DOHH2 (cell line): ENCODE data around the gene SP9.

ENCODE experiments used
- H3F3A ChIP-seq: fragments of 200-600 bp; sonication (generic), shearing (Covaris generic); 2 replicates; pipeline ENCODE4 v1.6.0; 2016; ENCODE audit warnings: antibody characterized with exemption, mild to moderate bottlenecking; ENCODE audit not compliant: control insufficient read depth, insufficient read depth
- H3K27ac ChIP-seq: fragments of 200-600 bp; sonication (generic); 2 replicates; pipeline ENCODE4 v1.5.1; 2014; ENCODE audit warnings: low read depth, mild to moderate bottlenecking, low read length, moderate library complexity
- H3K27me3 ChIP-seq: fragments of 200-600 bp; sonication (generic); 2 replicates; pipeline ENCODE4 v1.6.1; 2014; ENCODE audit warnings: mild to moderate bottlenecking, low read length, mixed read lengths; ENCODE audit not compliant: control insufficient read depth
- H3K36me3 ChIP-seq: fragments of 200-600 bp; sonication (generic); 2 replicates; pipeline ENCODE4 v1.6.1; 2014; ENCODE audit warnings: mild to moderate bottlenecking, low read length, moderate library complexity, mixed read lengths; ENCODE audit not compliant: control insufficient read depth
- H3K4me1 ChIP-seq: fragments of 200-600 bp; sonication (generic); 2 replicates; pipeline ENCODE4 v1.6.1; 2014; ENCODE audit warnings: mild to moderate bottlenecking, low read length, mixed read lengths; ENCODE audit not compliant: control insufficient read depth
- H3K4me2 ChIP-seq: fragments of 200-600 bp; sonication (generic); 2 replicates; pipeline ENCODE4 v1.6.0; 2014; ENCODE audit warnings: mild to moderate bottlenecking, low read length, moderate library complexity
- H3K4me3 ChIP-seq: fragments of 200-600 bp; sonication (generic); 2 replicates; pipeline ENCODE4 v1.5.1; 2014; ENCODE audit warnings: mild to moderate bottlenecking, low read length, mixed read lengths
- H3K79me2 ChIP-seq: fragments of 200-600 bp; sonication (generic); 2 replicates; pipeline ENCODE4 v1.6.1; 2014; ENCODE audit warnings: mild to moderate bottlenecking, low read length, mixed read lengths; ENCODE audit not compliant: control insufficient read depth
- H3K9me2 ChIP-seq: fragments of 200-600 bp; sonication (generic); replicated peaks from 2 replicates; pipeline ENCODE4 v1.6.1; 2014; ENCODE audit warnings: mild to moderate bottlenecking, low read length, mixed read lengths; ENCODE audit not compliant: control insufficient read depth
- H3K9me3 ChIP-seq: fragments of 200-600 bp; sonication (generic); 2 replicates; pipeline ENCODE4 v1.6.1; 2014; ENCODE audit warnings: antibody characterized with exemption, low read length, mixed read lengths; ENCODE audit not compliant: control insufficient read depth, insufficient read depth
- H4K20me1 ChIP-seq: fragments of 200-600 bp; sonication (generic); 2 replicates; pipeline ENCODE4 v1.6.0; 2014; ENCODE audit warnings: low read depth, mild to moderate bottlenecking, antibody characterized with exemption, low read length, moderate library complexity; ENCODE audit not compliant: control insufficient read depth, insufficient read depth
- CTCF ChIP-seq: fragments of 200-600 bp; sonication (generic); IDR thresholded peaks from one replicate; pipeline ENCODE4 v1.5.1; 2014; ENCODE audit warnings: antibody characterized with exemption, mild to moderate bottlenecking, low read depth, low read length; ENCODE audit not compliant: poor library complexity, severe bottlenecking
- EZH2phosphoT487 ChIP-seq: fragments of 200-600 bp; sonication (generic); IDR thresholded peaks from 2 replicates; pipeline ENCODE4 v1.6.1; 2017; ENCODE audit warnings: borderline replicate concordance, mild to moderate bottlenecking, antibody characterized with exemption, low read length, moderate library complexity, mixed read lengths

The SP9 gene

GRCh38 chr2:174328114-174328960, 6.4 kb upstream of the SP9 start:
- Histone ChIP-seq H3K4me1 (peaks cover 26% of the 10 kb centered on the region), H3K79me2 (no peaks in the 10 kb centered on the region), H3K27ac (no peak overlapping the region), H3K36me3 (no peaks in the 10 kb centered on the region), H3K27me3 (peaks cover 64% of the 10 kb centered on the region), H3K4me2 (no peak overlapping the region), H4K20me1 (no peaks in the 10 kb centered on the region), H3F3A (peaks cover 6% of the 10 kb centered on the region), H3K9me3 (no peaks in the 10 kb centered on the region), H3K4me3 (no peak overlapping the region), H3K9me2 (no peaks in the 10 kb centered on the region)
- TF ChIP-seq CTCF (no peak), EZH2phosphoT487 (no peak)

- H3K36me3 ChIP-seq, result no peaks in the 10 kb centered on the region
- no peaks in the 10 kb centered on the region for H4K20me1 ChIP-seq
- H3K4me1 ChIP-seq, result peaks cover 34% of the 10 kb centered on the region
- H3K9me2 ChIP-seq, result no peaks in the 10 kb centered on the region
- H3K79me2 ChIP-seq, result no peaks in the 10 kb centered on the region
- no peak overlapping the region for H3K4me2 ChIP-seq
- H3K27ac ChIP-seq, result no peak overlapping the region
- H3K9me3 ChIP-seq, result no peaks in the 10 kb centered on the region
- no peak overlapping the region for H3K4me3 ChIP-seq
- peaks cover 6% of the 10 kb centered on the region for H3F3A ChIP-seq
- H3K27me3 ChIP-seq, result peaks cover 72% of the 10 kb centered on the region
- TF ChIP-seq EZH2phosphoT487 (no peak), CTCF (no peak)
Observed at GRCh38 chr2:174328961-174329715, 5.6 kb upstream of the SP9 start.

- H3K9me3 ChIP-seq, result no peaks in the 10 kb centered on the region
- peaks cover 32% of the 10 kb centered on the region for H3K4me1 ChIP-seq
- no peak overlapping the region for H3K27ac ChIP-seq
- H3K36me3 ChIP-seq, result no peaks in the 10 kb centered on the region
- no peak overlapping the region for H3K4me2 ChIP-seq
- peaks cover 83% of the 10 kb centered on the region for H3K27me3 ChIP-seq
- TF ChIP-seq EZH2phosphoT487 (no peak), CTCF (no peak)
- H3K4me3 ChIP-seq, result no peak overlapping the region
- no peaks in the 10 kb centered on the region for H3K9me2 ChIP-seq
- no peaks in the 10 kb centered on the region for H3K79me2 ChIP-seq
- peaks cover 6% of the 10 kb centered on the region for H3F3A ChIP-seq
- H4K20me1 ChIP-seq, result no peaks in the 10 kb centered on the region
Observed at GRCh38 chr2:174330945-174331594, 3.7 kb upstream of the SP9 start.
